ENCODE results near the gene GDPD3. TPM values are rescaled to one million over a fixed set of nuclear protein-coding genes. Genes with fewer than 3 reads are reported as not detected.

GDPD3 gene
- total and polyA plus RNA-seq, 2 of the 13 experiments (the other 11 are each of a cell fraction or from before 2014, with no cell fraction given), result 18.7 to 20.6 TPM

DNA sequence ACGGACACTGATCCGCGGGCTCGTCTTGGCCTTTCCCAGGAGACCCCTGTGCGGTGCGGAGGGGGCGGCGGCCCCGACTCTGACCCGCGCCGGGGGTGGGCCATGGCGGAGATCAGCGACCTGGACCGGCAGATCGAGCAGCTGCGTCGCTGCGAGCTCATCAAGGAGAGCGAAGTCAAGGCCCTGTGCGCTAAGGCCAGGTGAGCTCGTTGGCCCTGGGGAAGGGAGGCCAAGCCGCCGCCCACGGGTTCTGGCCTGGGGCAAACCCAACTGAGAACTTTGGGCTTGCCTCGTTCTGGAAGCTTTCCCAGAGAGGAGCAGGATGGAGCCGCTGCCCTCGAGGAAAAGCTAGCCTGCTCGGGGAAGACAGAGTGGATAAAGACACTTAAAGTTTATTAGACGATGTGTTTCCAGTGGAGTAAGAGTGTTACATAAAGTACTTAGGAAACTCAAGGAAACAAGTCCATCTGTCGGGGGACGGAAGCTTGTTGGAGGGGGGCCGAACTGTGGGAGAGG, 37.0 kb downstream of the GDPD3 start (continued):
- TF ChIP-seq MTERF4 (CRISPR knock-in tag; IDR thresholded peaks at IDR 0.05) (0 out of 2 replicates have a peak, but pooled peaks have one; percentile 37), ADNP (CRISPR knock-in tag; IDR thresholded peaks at IDR 0.05) (no peak), NFYC (CRISPR knock-in tag; IDR thresholded peaks at IDR 0.05) (no peak), MLXIP (CRISPR knock-in tag; IDR thresholded peaks at IDR 0.05; ENCODE audit: borderline replicate concordance) (no peak), TOE1 (CRISPR knock-in tag; IDR thresholded peaks at IDR 0.05) (no peak), ZNF572 (CRISPR knock-in tag; IDR thresholded peaks at IDR 0.05) (peak; percentile 97), ZNF274 (CRISPR knock-in tag; IDR thresholded peaks at IDR 0.05) (no peak), KLF12 (CRISPR knock-in tag; IDR thresholded peaks at IDR 0.05; ENCODE audit: borderline replicate concordance) (0 out of 2 replicates have a peak, but pooled peaks have one; percentile 14), NCOA1 (CRISPR knock-in tag; IDR thresholded peaks at IDR 0.05) (peak; percentile 79; the same call in 1 of the 2 replicates), GTF2F1 (IDR thresholded peaks at IDR 0.05; ENCODE audit: low read length) (no peak), NAIF1 (CRISPR knock-in tag; IDR thresholded peaks at IDR 0.05; ENCODE audit: borderline replicate concordance) (no peak), HNF1B (CRISPR knock-in tag; IDR thresholded peaks at IDR 0.05) (peak; percentile 52; the same call in 1 of the 2 replicates), ZNF256 (CRISPR knock-in tag; conservative IDR thresholded peaks at IDR 0.05) (no peak), E2F5 (CRISPR knock-in tag; conservative IDR thresholded peaks at IDR 0.05) (no peak), MTA3 (CRISPR knock-in tag; IDR thresholded peaks at IDR 0.05) (no peak)
- TF ChIP-seq, protein P1, sequence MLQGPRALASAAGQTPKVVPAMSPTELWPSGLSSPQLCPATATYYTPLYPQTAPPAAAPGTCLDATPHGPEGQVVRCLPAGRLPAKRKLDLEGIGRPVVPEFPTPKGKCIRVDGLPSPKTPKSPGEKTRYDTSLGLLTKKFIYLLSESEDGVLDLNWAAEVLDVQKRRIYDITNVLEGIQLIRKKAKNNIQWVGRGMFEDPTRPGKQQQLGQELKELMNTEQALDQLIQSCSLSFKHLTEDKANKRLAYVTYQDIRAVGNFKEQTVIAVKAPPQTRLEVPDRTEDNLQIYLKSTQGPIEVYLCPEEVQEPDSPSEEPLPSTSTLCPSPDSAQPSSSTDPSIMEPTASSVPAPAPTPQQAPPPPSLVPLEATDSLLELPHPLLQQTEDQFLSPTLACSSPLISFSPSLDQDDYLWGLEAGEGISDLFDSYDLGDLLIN (CRISPR knock-in tag; IDR thresholded peaks at IDR 0.05; ENCODE audit: borderline replicate concordance), result no peak
- TF ChIP-seq, protein P2, sequence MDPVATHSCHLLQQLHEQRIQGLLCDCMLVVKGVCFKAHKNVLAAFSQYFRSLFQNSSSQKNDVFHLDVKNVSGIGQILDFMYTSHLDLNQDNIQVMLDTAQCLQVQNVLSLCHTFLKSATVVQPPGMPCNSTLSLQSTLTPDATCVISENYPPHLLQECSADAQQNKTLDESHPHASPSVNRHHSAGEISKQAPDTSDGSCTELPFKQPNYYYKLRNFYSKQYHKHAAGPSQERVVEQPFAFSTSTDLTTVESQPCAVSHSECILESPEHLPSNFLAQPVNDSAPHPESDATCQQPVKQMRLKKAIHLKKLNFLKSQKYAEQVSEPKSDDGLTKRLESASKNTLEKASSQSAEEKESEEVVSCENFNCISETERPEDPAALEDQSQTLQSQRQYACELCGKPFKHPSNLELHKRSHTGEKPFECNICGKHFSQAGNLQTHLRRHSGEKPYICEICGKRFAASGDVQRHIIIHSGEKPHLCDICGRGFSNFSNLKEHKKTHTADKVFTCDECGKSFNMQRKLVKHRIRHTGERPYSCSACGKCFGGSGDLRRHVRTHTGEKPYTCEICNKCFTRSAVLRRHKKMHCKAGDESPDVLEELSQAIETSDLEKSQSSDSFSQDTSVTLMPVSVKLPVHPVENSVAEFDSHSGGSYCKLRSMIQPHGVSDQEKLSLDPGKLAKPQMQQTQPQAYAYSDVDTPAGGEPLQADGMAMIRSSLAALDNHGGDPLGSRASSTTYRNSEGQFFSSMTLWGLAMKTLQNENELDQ (CRISPR knock-in tag; IDR thresholded peaks at IDR 0.05; ENCODE audit: borderline replicate concordance), result 0 out of 2 replicates have a peak, but pooled peaks have one; percentile 17

All from HepG2 (cell line).